Adrenal gland (tissue), 12 donors: ENCODE results near the gene WBP2. TPM values are rescaled to one million over a fixed set of nuclear protein-coding genes. Genes with fewer than 3 reads are reported as not detected.

Experiments
- DNase-seq, 7 donors: peaks; one replicate each; pipeline ENCODE4 v3.0.0-alpha.2; 2019 to 2020
- H3K27ac ChIP-seq, 5 donors: fragments of 200-600 bp; sonication (generic) in 4 of 5; 1 replicate in 3 of 5; 2 replicates in 2 of 5; pipeline versions ENCODE4 v1.5.1 to v1.8.0; 2016 to 2020; ENCODE audit warnings: mild to moderate bottlenecking in 1 of 5
- H3K27me3 ChIP-seq: fragments of 200-600 bp; 2 replicates; pipeline ENCODE4 v1.8.0; 2021
- H3K36me3 ChIP-seq, 2 donors: fragments of 200-600 bp; replicated peaks in 1 of 2; 1 replicate in 1 of 2; 2 replicates in 1 of 2; pipeline versions ENCODE4 v1.5.1 to v1.8.0; 2018 to 2022
- H3K4me1 ChIP-seq, 2 donors: fragments of 200-600 bp; replicated peaks in 1 of 2; 1 replicate in 1 of 2; 2 replicates in 1 of 2; pipeline versions ENCODE4 v1.5.1 to v1.8.0; 2018 to 2021
- H3K4me3 ChIP-seq, 4 donors: fragments of 200-600 bp; sonication (generic) in 3 of 4; one replicate each; pipeline ENCODE4 v1.5.1; 2016 to 2018
- H3K9me3 ChIP-seq, 3 donors: fragments of 200-600 bp; sonication (generic) in 1 of 3; replicated peaks in 1 of 3; 1 replicate in 2 of 3; 2 replicates in 1 of 3; pipeline versions ENCODE4 v1.5.1 to v1.8.0; 2016 to 2021
- POLR2A ChIP-seq, 2 donors: fragments of 450-650 bp; IDR thresholded peaks; one replicate each; pipeline ENCODE4 v1.6.1; 2017; ENCODE audit warnings: antibody characterized with exemption in 2 of 2, mild to moderate bottlenecking in 2 of 2, moderate library complexity in 1 of 2
- WGBS, 4 donors: extraction: QIAGEN DNeasy Blood & Tissue Kit in 2 of 4; methylation state at CpG; one replicate each; pipeline versions ENCODE4 v1.1.5 to v1.1.7; 2013 to 2017; 5-methylcytosine and 5-hydroxymethylcytosine counted together
- intact Hi-C, 2 donors: fragments of 100-400 bp; cut with DNase I; formaldehyde crosslinking; loops; one replicate each; pipeline versions ENCODE4 v1.14.1 to v1.15.0; 2022 to 2023
- polyA plus RNA-seq, 3 donors: library from polyadenylated mRNA; stranded (reverse); fragments of 200-250 nt in 2 of 3; fragments of 350-450 nt in 1 of 3; fragmentation: Illumina TruSeq in 1 of 3; extraction: RNeasy Lipid Tissue Mini Kit (QIAGEN cat#74804) in 1 of 3; gene quantifications; one replicate each; pipeline ENCODE4 v1.2.3, GENCODE V29; 2013 to 2014
- total RNA-seq, 9 donors: library from RNA; depleted of rRNA in 4 of 9; stranded (reverse); fragments of >200 nt in 4 of 9; fragments of 120-200 nt in 1 of 9; fragmentation: NEBNext Ultra II Directional in 1 of 9; extraction: Animal tissue kit (Norgen Biotek cat#: 25700) in 1 of 9; gene quantifications; one replicate each; pipeline versions ENCODE4 v1.1.0 to v1.2.4, GENCODE V29; 2013 to 2023
- TF ChIP-seq, protein P1 (sequence below), 6 experiments: fragments of 450-650 bp in 4 of 6; fragments of 200-600 bp in 2 of 6; sonication (generic) in 1 of 6; IDR thresholded peaks; 1 replicate in 5 of 6; 2 replicates in 1 of 6; pipeline versions ENCODE4 v1.5.1 to v1.8.0; 2016 to 2021; ENCODE audit warnings: antibody characterized with exemption in 6 of 6, mild to moderate bottlenecking in 2 of 6, moderate library complexity in 1 of 6
- donor health status: healthy with polysubstance abuse.
- donor health status: Bipolar disorder and iron deficiency.
- donor health status: DM: yes; HTN: yes; CAD: no.
- donor health status: DM: no; HTN: no; CAD: no.
- donor health status: DM: no; HTN: no; CAD: no.
- donor health status: DM: yes; HTN: yes; CAD: no.

The WBP2 gene
- total and polyA plus RNA-seq, 12 donors, result 60.4 to 292 (median 223) TPM

- Histone ChIP-seq H3K36me3 (peaks cover 0 to 18% of the 10 kb centered on the region in 2 donors), H3K27ac (no peak overlapping the region), H3K27me3 (no peaks in the 10 kb centered on the region), H3K4me1 (peaks cover 8 to 17% of the 10 kb centered on the region in 2 donors), H3K9me3 (no peaks in the 10 kb centered on the region), H3K4me3 (no peak overlapping the region)
- 62 to 85% (median 78%) methylated on average over 4 to 7 of the region's 7 CpGs for WGBS, 4 donors
- no peak for DNase-seq
- intact Hi-C loops, result loop anchor here in 1 of 2 donors (5.0 to 10.0 kb wide), 2 partner anchors 37 to 65 kb away; partner anchors contain the start of gene GALK1
- TF ChIP-seq, protein P1, sequence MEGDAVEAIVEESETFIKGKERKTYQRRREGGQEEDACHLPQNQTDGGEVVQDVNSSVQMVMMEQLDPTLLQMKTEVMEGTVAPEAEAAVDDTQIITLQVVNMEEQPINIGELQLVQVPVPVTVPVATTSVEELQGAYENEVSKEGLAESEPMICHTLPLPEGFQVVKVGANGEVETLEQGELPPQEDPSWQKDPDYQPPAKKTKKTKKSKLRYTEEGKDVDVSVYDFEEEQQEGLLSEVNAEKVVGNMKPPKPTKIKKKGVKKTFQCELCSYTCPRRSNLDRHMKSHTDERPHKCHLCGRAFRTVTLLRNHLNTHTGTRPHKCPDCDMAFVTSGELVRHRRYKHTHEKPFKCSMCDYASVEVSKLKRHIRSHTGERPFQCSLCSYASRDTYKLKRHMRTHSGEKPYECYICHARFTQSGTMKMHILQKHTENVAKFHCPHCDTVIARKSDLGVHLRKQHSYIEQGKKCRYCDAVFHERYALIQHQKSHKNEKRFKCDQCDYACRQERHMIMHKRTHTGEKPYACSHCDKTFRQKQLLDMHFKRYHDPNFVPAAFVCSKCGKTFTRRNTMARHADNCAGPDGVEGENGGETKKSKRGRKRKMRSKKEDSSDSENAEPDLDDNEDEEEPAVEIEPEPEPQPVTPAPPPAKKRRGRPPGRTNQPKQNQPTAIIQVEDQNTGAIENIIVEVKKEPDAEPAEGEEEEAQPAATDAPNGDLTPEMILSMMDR (IDR thresholded peaks at IDR 0.05), result no peak
- no peak for TF ChIP-seq POLR2A (IDR thresholded peaks at IDR 0.05)
Measured at GRCh38 chr17:75829747-75830146, 25.4 kb downstream of the WBP2 start.

DNA sequence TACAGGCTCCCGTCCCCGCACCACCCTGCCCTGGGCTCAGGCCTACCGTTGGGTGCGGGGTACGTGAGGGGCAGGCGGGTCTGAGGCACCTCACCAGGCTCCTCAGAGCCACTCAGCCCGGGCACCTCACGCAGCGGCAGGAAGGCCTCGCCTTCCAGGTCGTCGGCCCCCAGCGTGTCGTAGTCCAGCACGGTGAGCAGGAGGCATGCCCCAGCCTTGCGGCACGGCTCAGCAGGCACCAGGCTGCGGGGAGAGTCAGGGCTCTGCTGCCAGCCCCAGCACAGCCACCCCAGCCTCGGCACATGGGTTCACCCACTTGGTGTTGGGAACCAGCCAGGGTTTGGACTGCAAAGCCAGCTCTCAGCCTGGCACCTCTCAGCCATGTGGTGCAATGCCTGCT is 26.4 kb downstream of the WBP2 start:
- no peak overlapping the region for H3K27ac ChIP-seq
- TF ChIP-seq, protein P1 (IDR thresholded peaks at IDR 0.05), result no peak
- TF ChIP-seq POLR2A (IDR thresholded peaks at IDR 0.05), result no peak
- peaks cover 0 to 22% of the 10 kb centered on the region in 2 donors for H3K36me3 ChIP-seq
- WGBS, 4 donors, result 83 to 95% (median 93%) methylated on average over 13 to 19 of the region's 19 CpGs
- H3K27me3 ChIP-seq, result no peaks in the 10 kb centered on the region
- no peaks in the 10 kb centered on the region for H3K9me3 ChIP-seq
- DNase-seq, result no peak
- intact Hi-C loops, result loop anchor here in 1 of 2 donors (5.0 to 10.0 kb wide), 2 partner anchors 36 to 64 kb away; partner anchors contain the start of gene GALK1
- peaks cover 8 to 17% of the 10 kb centered on the region in 2 donors for H3K4me1 ChIP-seq
- H3K4me3 ChIP-seq, result no peak overlapping the region

GRCh38 chr17:75828076-75828400 is 27.1 kb downstream of the WBP2 start:
- intact Hi-C loops, result loop anchor here in 1 of 2 donors (5.0 to 10.0 kb wide), 2 partner anchors 36 to 63 kb away; partner anchors contain the start of gene GALK1
- peak overlapping the region in 1 of 4 donors; percentile 35 for H3K4me3 ChIP-seq

GRCh38 chr17:75827308-75828075 is 27.6 kb downstream of the WBP2 start:
- H3K27ac ChIP-seq, result peak overlapping the region in 4 of 5 donors; percentile 45 to 84 (median 64)
- intact Hi-C loops, result loop anchor here in 1 of 2 donors (5.0 to 10.0 kb wide), 2 partner anchors 35 to 63 kb away; partner anchors contain the start of gene GALK1
- no peaks in the 10 kb centered on the region for H3K27me3 ChIP-seq
- no peak for TF ChIP-seq POLR2A (IDR thresholded peaks at IDR 0.05)
- TF ChIP-seq, protein P1 (IDR thresholded peaks at IDR 0.05), result peak; percentile 61 to 83 (median 67)
- H3K4me3 ChIP-seq, result peak overlapping the region in 1 of 4 donors; percentile 35
- H3K9me3 ChIP-seq, result no peaks in the 10 kb centered on the region
- H3K4me1 ChIP-seq, result peaks cover 10 to 17% of the 10 kb centered on the region in 2 donors
- 14 to 48% (median 20%) methylated on average over 3 to 21 of the region's 21 CpGs for WGBS, 4 donors
- H3K36me3 ChIP-seq, result peaks cover 0 to 34% of the 10 kb centered on the region in 2 donors
- peak in 6 of 7 donors; percentile 65 to 88 (median 74) for DNase-seq

More at GRCh38 chr17:75828076-75828400, 27.1 kb downstream of the WBP2 start:
- 48 to 76% (median 57%) methylated on average over 3 to 11 of the region's 11 CpGs for WGBS, 4 donors
- H3K9me3 ChIP-seq, result no peaks in the 10 kb centered on the region
- H3K4me1 ChIP-seq, result peaks cover 8 to 17% of the 10 kb centered on the region in 2 donors
- H3K27me3 ChIP-seq, result no peaks in the 10 kb centered on the region
- peaks cover 0 to 29% of the 10 kb centered on the region in 2 donors for H3K36me3 ChIP-seq
- TF ChIP-seq, protein P1 (IDR thresholded peaks at IDR 0.05), result no peak
- no peak for TF ChIP-seq POLR2A (IDR thresholded peaks at IDR 0.05)
- H3K27ac ChIP-seq, result peak overlapping the region in 4 of 5 donors; percentile 32 to 84 (median 61)
- no peak for DNase-seq
